ENCODE measurements around the gene TRIP12.
"Not testable (repeated sequence)": the region's sequence is repeated elsewhere in the genome, so short reads cannot be mapped to it uniquely, and the experiment has no call there.

The TRIP12 gene

DNA sequence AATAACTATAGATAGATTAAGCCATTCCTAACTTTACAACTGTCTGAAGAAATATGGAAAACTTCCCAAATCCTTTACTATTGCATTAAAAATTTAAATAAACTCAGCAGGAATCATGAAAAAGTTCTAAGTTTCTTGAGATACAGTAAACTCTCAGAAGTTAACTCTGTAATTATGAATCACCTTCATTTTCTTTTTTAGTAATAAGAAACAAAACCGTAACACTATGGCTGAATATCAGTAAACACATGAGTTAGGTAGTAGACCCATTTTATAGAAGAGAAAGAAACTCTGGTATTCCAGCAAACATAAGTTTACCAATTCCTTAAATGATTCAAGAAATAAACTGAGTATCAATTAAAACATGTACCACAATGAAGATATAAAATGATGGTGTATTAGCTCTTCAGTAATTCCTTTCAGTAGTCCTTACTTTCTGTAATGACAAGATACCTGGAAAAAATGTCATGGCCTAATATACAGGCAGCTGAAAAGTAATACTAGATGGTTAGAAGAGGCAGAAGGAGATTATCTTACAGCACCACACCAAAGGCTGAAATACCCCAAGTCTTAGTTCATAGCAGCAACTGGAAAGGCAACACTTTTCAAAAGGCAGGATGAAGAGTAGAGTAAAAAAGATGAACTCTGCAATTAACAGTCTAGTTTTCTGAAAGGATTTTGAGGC lies 11.5 kb downstream of the TRIP12 start:
- TF ChIP-seq, protein P1, sequence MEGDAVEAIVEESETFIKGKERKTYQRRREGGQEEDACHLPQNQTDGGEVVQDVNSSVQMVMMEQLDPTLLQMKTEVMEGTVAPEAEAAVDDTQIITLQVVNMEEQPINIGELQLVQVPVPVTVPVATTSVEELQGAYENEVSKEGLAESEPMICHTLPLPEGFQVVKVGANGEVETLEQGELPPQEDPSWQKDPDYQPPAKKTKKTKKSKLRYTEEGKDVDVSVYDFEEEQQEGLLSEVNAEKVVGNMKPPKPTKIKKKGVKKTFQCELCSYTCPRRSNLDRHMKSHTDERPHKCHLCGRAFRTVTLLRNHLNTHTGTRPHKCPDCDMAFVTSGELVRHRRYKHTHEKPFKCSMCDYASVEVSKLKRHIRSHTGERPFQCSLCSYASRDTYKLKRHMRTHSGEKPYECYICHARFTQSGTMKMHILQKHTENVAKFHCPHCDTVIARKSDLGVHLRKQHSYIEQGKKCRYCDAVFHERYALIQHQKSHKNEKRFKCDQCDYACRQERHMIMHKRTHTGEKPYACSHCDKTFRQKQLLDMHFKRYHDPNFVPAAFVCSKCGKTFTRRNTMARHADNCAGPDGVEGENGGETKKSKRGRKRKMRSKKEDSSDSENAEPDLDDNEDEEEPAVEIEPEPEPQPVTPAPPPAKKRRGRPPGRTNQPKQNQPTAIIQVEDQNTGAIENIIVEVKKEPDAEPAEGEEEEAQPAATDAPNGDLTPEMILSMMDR (IDR thresholded peaks at IDR 0.05; ENCODE audit: control extremely low read depth, extremely low read depth, low read depth, missing control alignments) = no peak
- no peak for DNase-seq (ENCODE audit: extremely low spot score)
- CTCF ChIA-PET = interaction anchor here (0.9 to 4.0 kb wide), 11 partner anchors 10 to 129 kb away, joined by 3 to 29 read pairs (median 4); partner anchors contain the start of genes FBXO36 and TRIP12
- POLR2A ChIA-PET = interaction anchor here (1.3 kb wide), 1 partner anchor 10 kb away, joined by 3 read pairs; no protein-coding TSS in a partner anchor

GRCh38 chr2:229909090-229909489 lies 12.7 kb downstream of the TRIP12 start:
- ChIA-PET POLR2A (interaction anchor here (0.7 kb wide), 1 partner anchor 859 kb away, joined by 3 read pairs; no protein-coding TSS in a partner anchor), CTCF (interaction anchor here (1.5 to 4.0 kb wide), 4 partner anchors 9 to 109 kb away, joined by 4 to 29 read pairs (median 22); partner anchors contain the start of genes FBXO36 and TRIP12)
- no peak for DNase-seq (ENCODE audit: extremely low spot score)
- TF ChIP-seq, protein P1 (IDR thresholded peaks at IDR 0.05; ENCODE audit: control extremely low read depth, extremely low read depth, low read depth, missing control alignments) = no peak

DNA sequence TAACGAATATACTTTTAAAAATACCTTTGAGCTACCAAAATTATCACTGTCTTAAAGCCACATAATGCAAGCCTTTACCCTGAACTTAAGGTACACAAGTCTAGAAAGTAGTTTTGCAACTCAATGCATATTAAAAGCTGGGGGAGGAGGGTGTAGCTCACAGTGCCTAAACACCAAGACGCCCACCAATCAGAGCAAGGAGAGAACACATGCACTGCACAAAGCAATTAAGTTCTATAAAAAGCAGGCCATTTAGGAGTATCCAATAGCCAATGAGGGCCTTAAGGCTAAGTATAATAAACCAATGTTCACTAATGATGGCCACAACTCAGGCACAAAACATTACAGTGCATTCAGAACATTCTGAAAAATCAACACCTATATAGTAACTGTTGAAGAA lies 16.2 kb downstream of the TRIP12 start:
- POLR2A ChIA-PET = no interaction called here
- TF ChIP-seq, protein P1 (IDR thresholded peaks at IDR 0.05; ENCODE audit: control extremely low read depth, extremely low read depth, low read depth, missing control alignments) = no peak
- CTCF ChIA-PET = interaction anchor here (1.2 to 1.8 kb wide), 3 partner anchors 12 to 30 kb away, joined by 3 to 6 read pairs (median 5); no protein-coding TSS in a partner anchor
- DNase-seq (ENCODE audit: extremely low spot score) = no peak

DNA sequence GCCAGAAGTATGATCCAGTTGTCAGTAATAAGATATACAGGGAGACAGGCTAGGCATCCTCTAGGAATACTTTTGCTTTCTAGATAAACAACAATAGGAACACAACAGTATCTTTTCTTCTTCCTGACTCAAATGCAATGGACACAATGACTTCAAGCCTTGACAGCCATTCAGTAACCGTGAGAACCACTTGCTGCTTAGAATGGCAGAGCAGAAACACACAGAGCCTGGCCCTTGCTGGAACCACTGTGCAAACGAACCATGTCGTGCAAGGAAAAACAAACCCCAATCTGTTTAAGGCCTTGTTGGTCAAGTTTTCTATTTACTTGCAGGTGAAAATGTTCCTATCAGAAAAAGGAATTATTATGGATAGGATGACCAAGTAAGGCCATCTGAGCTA lies 18.8 kb downstream of the TRIP12 start:
- TF ChIP-seq, protein P1 (IDR thresholded peaks at IDR 0.05; ENCODE audit: control extremely low read depth, extremely low read depth, low read depth, missing control alignments) = no peak
- POLR2A ChIA-PET = interaction anchor here (0.6 kb wide), 2 partner anchors 13 to 15 kb away, joined by 4 to 11 read pairs; no protein-coding TSS in a partner anchor
- DNase-seq (ENCODE audit: extremely low spot score) = no peak
- CTCF ChIA-PET = interaction anchor here (1.3 to 4.5 kb wide), 3 partner anchors 13 to 122 kb away, joined by 3 to 17 read pairs (median 7); no protein-coding TSS in a partner anchor

DNA sequence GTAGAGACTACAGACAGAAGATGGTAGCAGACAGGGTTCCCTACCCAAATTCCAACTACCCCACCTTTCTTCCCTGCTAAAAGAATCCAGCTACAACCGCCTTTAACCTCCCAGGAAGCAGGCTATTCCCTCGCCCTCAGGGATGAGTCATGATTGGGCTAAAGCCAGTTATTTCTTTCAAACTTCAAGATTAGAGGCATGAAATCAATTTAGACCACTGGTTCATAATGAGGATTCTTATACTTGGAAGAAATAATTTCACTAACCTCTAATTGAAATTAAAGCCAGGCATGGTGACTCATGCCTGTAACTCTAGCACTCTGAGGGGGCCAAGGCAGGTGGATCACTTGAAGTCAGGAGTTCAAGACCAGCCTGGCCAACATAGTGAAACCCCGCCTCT lies 20.0 kb downstream of the TRIP12 start:
- CTCF ChIA-PET = interaction anchor here (1.2 to 4.5 kb wide), 5 partner anchors 8 to 121 kb away, joined by 3 to 29 read pairs (median 7); no protein-coding TSS in a partner anchor

DNA sequence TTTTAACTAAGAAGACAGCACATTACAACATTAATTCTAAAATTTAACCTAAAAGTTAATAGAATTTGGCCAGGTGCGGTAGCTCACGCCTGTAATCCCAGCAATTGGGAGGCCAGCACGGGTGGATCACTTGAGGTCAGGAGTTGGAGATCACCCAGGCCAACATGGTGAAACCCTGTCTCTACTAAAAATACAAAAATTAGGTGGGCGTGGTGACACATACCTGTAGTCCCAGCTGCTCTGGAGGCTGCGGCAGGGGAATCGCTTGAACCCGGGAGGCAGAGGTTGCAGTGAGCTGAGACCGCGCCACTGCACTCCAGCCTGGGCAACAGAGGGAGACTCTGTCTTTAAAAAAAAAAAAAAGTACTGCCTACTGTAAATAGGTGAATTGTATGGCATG lies 21.3 kb downstream of the TRIP12 start:
- CTCF ChIA-PET = interaction anchor here (1.2 to 4.5 kb wide), 3 partner anchors 10 to 99 kb away, joined by 4 to 29 read pairs (median 17); no protein-coding TSS in a partner anchor
- POLR2A ChIA-PET = interaction anchor here (1.2 kb wide), 1 partner anchor 11 kb away, joined by 3 read pairs; no protein-coding TSS in a partner anchor
- DNase-seq (ENCODE audit: extremely low spot score) = not testable (repeated sequence)

More for the DNA sequence above, 20.0 kb downstream of the TRIP12 start:
- TF ChIP-seq, protein P1 (IDR thresholded peaks at IDR 0.05; ENCODE audit: control extremely low read depth, extremely low read depth, low read depth, missing control alignments) = no peak
- DNase-seq (ENCODE audit: extremely low spot score) = no peak
- POLR2A ChIA-PET = no interaction called here

DNA sequence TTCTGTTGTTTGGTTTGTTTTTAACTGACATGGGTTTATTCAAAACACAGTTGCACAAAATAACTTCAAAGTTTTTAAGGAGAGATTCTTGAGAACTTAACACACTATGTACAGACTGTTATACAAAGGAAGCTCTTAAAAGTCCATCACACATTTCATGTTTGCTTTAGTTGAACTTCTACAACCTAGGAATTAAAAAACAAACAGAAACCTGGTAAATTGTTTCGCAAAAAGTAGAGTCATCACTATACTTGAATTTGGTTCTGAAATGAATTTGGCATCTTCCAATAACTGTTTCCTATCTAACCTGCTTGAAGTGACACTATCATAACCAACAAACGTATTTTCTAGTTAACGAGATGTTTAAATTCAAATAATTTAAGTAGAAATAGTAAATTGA lies 21.8 kb downstream of the TRIP12 start:
- no peak for DNase-seq (ENCODE audit: extremely low spot score)
- TF ChIP-seq, protein P1 (IDR thresholded peaks at IDR 0.05; ENCODE audit: control extremely low read depth, extremely low read depth, low read depth, missing control alignments) = no peak
- ChIA-PET CTCF (interaction anchor here (4.0 to 4.5 kb wide), 2 partner anchors 10 kb away, joined by 17 to 29 read pairs; no protein-coding TSS in a partner anchor), POLR2A (interaction anchor here (1.2 kb wide), 1 partner anchor 11 kb away, joined by 3 read pairs; no protein-coding TSS in a partner anchor)

All from GM10248 (cell line).